ENCODE results near the gene HRCT1.

GRCh38 chr9:35923927-35924763, 18.1 kb downstream of the HRCT1 start:
- TF ChIP-seq CTCF (IDR thresholded peaks at IDR 0.05; ENCODE audit: insufficient read depth, low read length, poor library complexity, severe bottlenecking) (no peak), EZH2phosphoT487 (conservative IDR thresholded peaks at IDR 0.05; ENCODE audit: low read length) (no peak)
